Measurements from ENCODE around the gene BGLAP. TPM values are rescaled to one million over a fixed set of nuclear protein-coding genes. Genes with fewer than 3 reads are reported as not detected.
A peak's percentile ranks its signal among the peaks of the same experiment; 100 is the strongest.

Gene BGLAP
- total and polyA plus RNA-seq, 2 of the 13 experiments (the other 11 are each of a cell fraction or from before 2014, with no cell fraction given), result 0.62 to 1.6 TPM

GRCh38 chr1:156282479-156283222 is 40.7 kb downstream of the BGLAP start, which contains the start of gene SMG5 (continued):
- peak in 1 of 2 experiments; percentile 94; a peak in 2 of 4 replicates for TF ChIP-seq KLF16 (CRISPR knock-in tag; IDR thresholded peaks at IDR 0.05)
- TF ChIP-seq PITX1 (CRISPR knock-in tag; IDR thresholded peaks at IDR 0.05), result peak; percentile 88
- peak; percentile 88; the same call in 1 of the 2 replicates for TF ChIP-seq DNMT3B (CRISPR knock-in tag; conservative IDR thresholded peaks at IDR 0.05)
- no peak for TF ChIP-seq AHR (CRISPR knock-in tag; IDR thresholded peaks at IDR 0.05)
- no peak; the same call in 1 of the 2 replicates for TF ChIP-seq PRDM4 (CRISPR knock-in tag; IDR thresholded peaks at IDR 0.05; ENCODE audit: borderline replicate concordance)
- peak; percentile 58; the same call in 1 of the 2 replicates for TF ChIP-seq FOXJ3 (CRISPR knock-in tag; IDR thresholded peaks at IDR 0.05; ENCODE audit: borderline replicate concordance)
- peak; percentile 58; the same call in 1 of the 2 replicates for TF ChIP-seq THAP8 (CRISPR knock-in tag; IDR thresholded peaks at IDR 0.05; ENCODE audit: borderline replicate concordance)
- no peak for TF ChIP-seq ZFP62 (CRISPR knock-in tag; IDR thresholded peaks at IDR 0.05)
- TF ChIP-seq ZBTB34 (CRISPR knock-in tag; IDR thresholded peaks at IDR 0.05), result no peak; the same call in 1 of the 2 replicates
- TF ChIP-seq FLYWCH1 (CRISPR knock-in tag; IDR thresholded peaks at IDR 0.05), result no peak
- peak; percentile 76; the same call in 1 of the 2 replicates for TF ChIP-seq ZSCAN9 (CRISPR knock-in tag; IDR thresholded peaks at IDR 0.05; ENCODE audit: borderline replicate concordance)
- peak; percentile 55 for TF ChIP-seq ZNF781 (CRISPR knock-in tag; IDR thresholded peaks at IDR 0.05; ENCODE audit: borderline replicate concordance, not compliant biosample characterization)
- TF ChIP-seq TAF15 (IDR thresholded peaks at IDR 0.05; ENCODE audit: low read depth, low read length, poor library complexity, severe bottlenecking), result no peak
- TF ChIP-seq IRF2 (CRISPR knock-in tag; IDR thresholded peaks at IDR 0.05), result peak; percentile 95
- TF ChIP-seq NBN (conservative IDR thresholded peaks at IDR 0.05), result no peak
- no peak for TF ChIP-seq SOX6 (IDR thresholded peaks at IDR 0.05)
- peak; percentile 76 for TF ChIP-seq SOX6 (CRISPR knock-in tag; IDR thresholded peaks at IDR 0.05)
- no peak for TF ChIP-seq SRSF4 (IDR thresholded peaks at IDR 0.05; ENCODE audit: low read depth, low read length, poor library complexity, severe bottlenecking)
- 0 out of 2 replicates have a peak, but pooled peaks have one; percentile 33 for TF ChIP-seq ZFP37 (CRISPR knock-in tag; IDR thresholded peaks at IDR 0.05; ENCODE audit: borderline replicate concordance)
- TF ChIP-seq KLF15 (CRISPR knock-in tag; IDR thresholded peaks at IDR 0.05; ENCODE audit: borderline replicate concordance), result no peak
- TF ChIP-seq ADNP (CRISPR knock-in tag; IDR thresholded peaks at IDR 0.05), result no peak
- TF ChIP-seq HBP1 (CRISPR knock-in tag; IDR thresholded peaks at IDR 0.05; ENCODE audit: low read depth), result peak; percentile 95
- TF ChIP-seq ZNF615 (CRISPR knock-in tag; IDR thresholded peaks at IDR 0.05; ENCODE audit: borderline replicate concordance), result peak; percentile 20; the same call in 1 of the 2 replicates
- TF ChIP-seq ZNF207 (IDR thresholded peaks at IDR 0.05; ENCODE audit: borderline replicate concordance), result no peak

Measured in HepG2 (cell line).